Measurements from ENCODE around the gene SKA1.
"Not testable (repeated sequence)": the region's sequence is repeated elsewhere in the genome, so short reads cannot be mapped to it uniquely, and the experiment has no call there.

SKA1 gene

DNA sequence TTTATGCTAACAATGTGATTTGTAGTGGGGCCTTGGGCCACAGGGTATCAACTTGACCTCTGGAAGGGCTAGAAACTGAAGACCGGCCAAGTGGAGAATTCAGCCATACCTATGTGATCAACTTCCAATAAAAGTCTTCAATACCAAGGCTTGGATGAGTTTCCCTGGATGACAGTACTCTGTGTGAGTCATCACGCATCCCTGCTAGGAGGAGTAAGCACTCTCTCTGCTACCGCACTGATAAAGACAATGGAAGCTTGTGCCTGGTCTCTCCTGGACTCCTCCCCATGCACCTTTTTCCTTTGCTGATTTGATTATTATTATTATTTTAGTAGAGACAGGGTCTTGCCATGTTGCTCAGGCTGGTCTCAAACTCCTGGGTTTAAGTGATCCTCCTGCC is 58.1 kb downstream of the SKA1 start:
- no peak for DNase-seq

GRCh38 chr18:50436742-50437141 is 61.9 kb downstream of the SKA1 start:
- DNase-seq, result not testable (repeated sequence)

DNA sequence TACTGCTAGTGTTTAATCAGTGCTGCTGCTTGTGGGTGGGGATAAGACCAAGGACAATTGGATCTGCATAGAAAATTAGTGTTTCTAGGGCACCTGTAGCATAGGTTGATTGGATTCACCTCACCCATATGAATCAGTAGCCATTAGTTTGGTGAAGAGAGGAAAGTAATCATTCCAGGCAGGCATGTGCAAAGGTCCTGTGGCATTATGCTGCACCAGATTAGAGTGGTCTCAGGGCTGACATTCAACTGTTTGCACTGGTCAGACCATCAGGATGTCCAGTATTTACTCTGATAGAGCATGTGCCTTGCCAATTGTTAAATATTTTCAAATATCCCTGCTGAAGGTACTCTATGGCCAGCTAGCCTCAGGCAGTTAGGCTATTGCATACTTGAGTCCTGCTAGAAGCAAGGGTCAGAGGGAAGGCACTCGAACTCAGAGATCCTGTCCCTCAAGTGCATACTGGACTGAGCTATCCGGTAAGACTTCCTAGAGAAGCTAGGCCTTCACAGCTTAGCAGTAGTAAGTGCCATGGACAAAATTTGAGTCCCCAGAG is 64.7 kb downstream of the SKA1 start:
- no peak for DNase-seq

DNA sequence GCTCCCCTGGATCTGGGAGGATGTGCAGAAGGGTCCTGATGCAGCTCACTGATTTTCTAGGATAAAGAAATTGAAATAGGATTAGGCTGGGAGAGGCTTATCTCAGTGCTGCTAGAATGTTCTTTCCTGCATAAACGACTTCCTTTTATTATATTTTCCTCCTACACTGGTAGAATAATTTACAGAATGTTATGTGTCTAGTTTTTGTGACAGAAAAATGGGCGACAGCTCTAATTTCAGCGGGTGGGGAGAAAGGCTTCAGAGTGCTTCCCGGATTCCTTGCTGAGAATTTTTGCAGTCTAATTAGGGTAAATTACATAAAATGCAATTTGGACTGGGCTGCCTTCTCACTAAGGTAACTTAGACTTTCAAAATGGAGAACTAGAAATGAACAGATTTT is 66.2 kb downstream of the SKA1 start:
- DNase-seq, result no peak

GRCh38 chr18:50441501-50441900 is 66.7 kb downstream of the SKA1 start:
- DNase-seq, result no peak
